Gastrocnemius medialis (tissue), 4 donors: Measurements from ENCODE around the gene CCDC85A. TPM values are rescaled to one million over a fixed set of nuclear protein-coding genes. Genes with fewer than 3 reads are reported as not detected.

Experiments
- ATAC-seq, 2 donors: fragments of 150-250 bp; one replicate each; pipeline ENCODE4 v1.9.1; 2016
- DNase-seq, 2 donors: peaks; one replicate each; pipeline ENCODE4 v3.0.0-alpha.2; 2019
- H3K27ac ChIP-seq, 4 donors: fragments of 200-600 bp; sonication (generic); 1 replicate in 1 of 4; 2 replicates in 3 of 4; pipeline ENCODE4 v1.5.1; 2016 to 2018; ENCODE audit warnings: mild to moderate bottlenecking in 2 of 4, moderate library complexity in 1 of 4
- H3K27me3 ChIP-seq, 3 donors: fragments of 200-600 bp; sonication (generic) in 2 of 3; 1 replicate in 1 of 3; 2 replicates in 2 of 3; pipeline versions ENCODE4 v1.5.1 to v1.6.0; 2016 to 2019; ENCODE audit warnings: mild to moderate bottlenecking in 1 of 3, moderate library complexity in 1 of 3
- H3K36me3 ChIP-seq, 2 donors: fragments of 200-600 bp; sonication (generic) in 1 of 2; one replicate each; pipeline ENCODE4 v1.5.1; 2017 to 2018
- H3K4me1 ChIP-seq, 2 donors: fragments of 200-600 bp; sonication (generic) in 1 of 2; one replicate each; pipeline ENCODE4 v1.5.1; 2016 to 2017; ENCODE audit warnings: mild to moderate bottlenecking in 2 of 2
- H3K4me3 ChIP-seq, 4 donors: fragments of 200-600 bp; sonication (generic) in 3 of 4; 1 replicate in 1 of 4; 2 replicates in 3 of 4; pipeline ENCODE4 v1.5.1; 2016 to 2019; ENCODE audit warnings: mild to moderate bottlenecking in 2 of 4
- H3K9me3 ChIP-seq, 3 donors: fragments of 200-600 bp; sonication (generic) in 2 of 3; 1 replicate in 1 of 3; 2 replicates in 2 of 3; pipeline ENCODE4 v1.5.1; 2016 to 2019
- CTCF ChIP-seq, 5 experiments: fragments of 450-650 bp in 3 of 5; fragments of 200-600 bp in 2 of 5; sonication (generic) in 2 of 5; IDR thresholded peaks in 4 of 5; conservative IDR thresholded peaks in 1 of 5; 1 replicate in 4 of 5; 2 replicates in 1 of 5; pipeline ENCODE4 v1.5.1; 2016 to 2019; ENCODE audit warnings: antibody characterized with exemption in 5 of 5, mild to moderate bottlenecking in 3 of 5, moderate library complexity in 3 of 5
- POLR2A ChIP-seq, 2 donors: fragments of 450-650 bp; IDR thresholded peaks; one replicate each; pipeline ENCODE4 v1.6.1; 2017; ENCODE audit warnings: antibody characterized with exemption in 2 of 2, mild to moderate bottlenecking in 2 of 2, moderate library complexity in 2 of 2
- in situ Hi-C, 4 donors: fragments of 200-750 bp; cut with MboI; loops; one replicate each; pipeline versions ENCODE4 v1.15.0 to v1.8.0; 2017; ENCODE audit warnings: low sequenced_read_pairs in 4 of 4
- intact Hi-C: fragments of 100-400 bp; cut with DNase I; formaldehyde crosslinking; loops from one replicate; pipeline ENCODE4 v1.15.1; 2023; ENCODE audit warnings: low total_unique reads
- total RNA-seq, 4 donors: library from RNA; depleted of rRNA; stranded (reverse); fragments of >200 nt; gene quantifications; one replicate each; pipeline versions ENCODE4 v1.1.0 to v1.2.3, GENCODE V29; 2016

CCDC85A gene
- total RNA-seq, 4 donors from 2014 or later = 4.6 to 8.2 (median 6.1) TPM

- Histone ChIP-seq H3K27ac (no peak overlapping the region), H3K27me3 (no peaks in the 10 kb centered on the region), H3K4me1 (no peaks in the 10 kb centered on the region), H3K4me3 (no peak overlapping the region), H3K9me3 (no peaks in the 10 kb centered on the region), H3K36me3 (no peaks in the 10 kb centered on the region)
- in situ Hi-C loops = no loop called here
- DNase-seq (no peak), ATAC-seq (no peak)
- TF ChIP-seq POLR2A (IDR thresholded peaks at IDR 0.05) (no peak), CTCF (IDR thresholded peaks at IDR 0.05 in 4 of 5, conservative IDR thresholded peaks at IDR 0.05 in 1 of 5) (no peak)
- intact Hi-C loops = no loop called here
Measured at GRCh38 chr2:56211048-56211447, 27.3 kb downstream of the CCDC85A start.

- ATAC-seq = no peak
- TF ChIP-seq POLR2A (IDR thresholded peaks at IDR 0.05) = no peak
- TF ChIP-seq CTCF (IDR thresholded peaks at IDR 0.05 in 4 of 5, conservative IDR thresholded peaks at IDR 0.05 in 1 of 5) = no peak
- Histone ChIP-seq H3K36me3 (no peaks in the 10 kb centered on the region), H3K4me1 (no peaks in the 10 kb centered on the region), H3K27ac (no peak overlapping the region), H3K9me3 (no peaks in the 10 kb centered on the region), H3K27me3 (no peaks in the 10 kb centered on the region), H3K4me3 (no peak overlapping the region)
- intact Hi-C loops (no loop called here), in situ Hi-C loops (no loop called here)
- DNase-seq = no peak
Measured at GRCh38 chr2:56215911-56216310, 32.1 kb downstream of the CCDC85A start.

GRCh38 chr2:56217106-56217505 lies 33.3 kb downstream of the CCDC85A start:
- ATAC-seq (no peak), DNase-seq (no peak)
- TF ChIP-seq POLR2A (IDR thresholded peaks at IDR 0.05) (no peak), CTCF (IDR thresholded peaks at IDR 0.05 in 4 of 5, conservative IDR thresholded peaks at IDR 0.05 in 1 of 5) (no peak)
- in situ Hi-C loops (no loop called here), intact Hi-C loops (no loop called here)
- H3K9me3 ChIP-seq = no peaks in the 10 kb centered on the region
- no peaks in the 10 kb centered on the region for H3K36me3 ChIP-seq
- H3K4me3 ChIP-seq = no peak overlapping the region
- no peak overlapping the region for H3K27ac ChIP-seq
- no peaks in the 10 kb centered on the region for H3K27me3 ChIP-seq
- H3K4me1 ChIP-seq = no peaks in the 10 kb centered on the region

- no peaks in the 10 kb centered on the region for H3K36me3 ChIP-seq
- intact Hi-C loops (no loop called here), in situ Hi-C loops (no loop called here)
- H3K9me3 ChIP-seq = no peaks in the 10 kb centered on the region
- H3K4me1 ChIP-seq = no peaks in the 10 kb centered on the region
- no peak for ATAC-seq
- H3K4me3 ChIP-seq = no peak overlapping the region
- no peaks in the 10 kb centered on the region for H3K27me3 ChIP-seq
- TF ChIP-seq CTCF (IDR thresholded peaks at IDR 0.05 in 4 of 5, conservative IDR thresholded peaks at IDR 0.05 in 1 of 5) = no peak
- no peak for TF ChIP-seq POLR2A (IDR thresholded peaks at IDR 0.05)
- no peak for DNase-seq
- no peak overlapping the region for H3K27ac ChIP-seq
Measured at GRCh38 chr2:56222481-56222880, 38.7 kb downstream of the CCDC85A start.

- ATAC-seq (no peak), DNase-seq (no peak)
- in situ Hi-C loops (no loop called here), intact Hi-C loops (no loop called here)
- H3K9me3 ChIP-seq = no peaks in the 10 kb centered on the region
- H3K4me3 ChIP-seq = no peak overlapping the region
- no peaks in the 10 kb centered on the region for H3K36me3 ChIP-seq
- no peak for TF ChIP-seq POLR2A (IDR thresholded peaks at IDR 0.05)
- no peak for TF ChIP-seq CTCF (IDR thresholded peaks at IDR 0.05 in 4 of 5, conservative IDR thresholded peaks at IDR 0.05 in 1 of 5)
- H3K4me1 ChIP-seq = no peaks in the 10 kb centered on the region
- H3K27me3 ChIP-seq = no peaks in the 10 kb centered on the region
- no peak overlapping the region for H3K27ac ChIP-seq
Measured at GRCh38 chr2:56224316-56224715, 40.5 kb downstream of the CCDC85A start.
